A673 (cell line): ENCODE measurements around the gene NXT1. TPM values are rescaled to one million over a fixed set of nuclear protein-coding genes. Genes with fewer than 3 reads are reported as not detected.

Experiments
- BruUV-seq: library from RNA; stranded (reverse); fragments of 400-500 nt; replicated peaks from 2 replicates; lab custom pipeline; 2021; lab: Mats Ljungman, UMichigan
- CTCF ChIA-PET: fragments of 300-600 bp; sonication (Branson Sonifier 250); formaldehyde crosslinking; loops from one replicate; lab custom pipeline; 2022; ENCODE audit warnings: antibody characterized with exemption; lab: Charles Lee
- POLR2A ChIA-PET: fragments of 300-600 bp; sonication (Branson Sonifier 250); formaldehyde crosslinking; loops from one replicate; lab custom pipeline; 2022; ENCODE audit warnings: antibody characterized with exemption; ENCODE audit not compliant: low non-redundant PET; lab: Charles Lee
- DNase-seq: peaks from one replicate; pipeline ENCODE4 v3.0.0-alpha.2; 2015; ENCODE audit warnings: low spot score
- H3K27ac ChIP-seq: fragments of 200-600 bp; sonication (generic); 2 replicates; pipeline ENCODE4 v1.5.1; 2016; ENCODE audit warnings: mixed run types, low read depth, mild to moderate bottlenecking, mixed read lengths, antibody characterized with exemption, low read length; ENCODE audit not compliant: poor library complexity, severe bottlenecking
- H3K27me3 ChIP-seq: fragments of 200-600 bp; sonication (generic); replicated peaks from 2 replicates; pipeline ENCODE4 v1.6.1; 2017; ENCODE audit warnings: mixed run types, low read depth, mild to moderate bottlenecking, mixed read lengths, antibody characterized with exemption, low read length; ENCODE audit not compliant: insufficient read depth, poor library complexity
- H3K36me3 ChIP-seq: fragments of 200-600 bp; sonication (generic); 2 replicates; pipeline ENCODE4 v1.6.1; 2016; ENCODE audit warnings: mixed run types, mild to moderate bottlenecking, mixed read lengths, antibody characterized with exemption, low read length; ENCODE audit not compliant: insufficient read depth, poor library complexity, severe bottlenecking
- H3K4me1 ChIP-seq: fragments of 200-600 bp; sonication (generic); 2 replicates; pipeline ENCODE4 v1.6.1; 2017; ENCODE audit warnings: mixed run types, mild to moderate bottlenecking, mixed read lengths, antibody characterized with exemption, low read length; ENCODE audit not compliant: insufficient read depth, poor library complexity, severe bottlenecking
- H3K4me3 ChIP-seq: fragments of 200-600 bp; sonication (generic); 2 replicates; pipeline ENCODE4 v1.5.1; 2016; ENCODE audit warnings: low read depth, mixed run types, mild to moderate bottlenecking, mixed read lengths, low read length; ENCODE audit not compliant: poor library complexity, severe bottlenecking
- H3K9me3 ChIP-seq: fragments of 200-600 bp; sonication (generic); 2 replicates; pipeline ENCODE4 v1.6.1; 2016; ENCODE audit warnings: mixed run types, low read depth, mild to moderate bottlenecking, mixed read lengths, antibody characterized with exemption, low read length; ENCODE audit not compliant: poor library complexity, severe bottlenecking
- EZH2 ChIP-seq: fragments of 200-600 bp; sonication (generic); IDR thresholded peaks from 2 replicates; pipeline ENCODE4 v1.6.1; 2017; ENCODE audit warnings: borderline replicate concordance, low read depth, mild to moderate bottlenecking, mixed read lengths, antibody characterized with exemption, low read length; ENCODE audit not compliant: poor library complexity, severe bottlenecking
- intact Hi-C: fragments of 100-400 bp; cut with micrococcal nuclease; formaldehyde crosslinking; loops from one replicate; pipeline ENCODE4 v1.10.0; 2022; ENCODE audit not compliant: unreplicated experiment
- total RNA-seq: library from RNA; stranded (reverse); gene quantifications from 2 replicates; pipeline ENCODE4 v1.2.3, GENCODE V29; 2021
- TF ChIP-seq, protein P1 (sequence below): fragments of 300-800, 200-600 bp; sonication (generic); conservative IDR thresholded peaks from 2 replicates; pipeline ENCODE4 v1.5.1; 2017; ENCODE audit warnings: low read depth, mild to moderate bottlenecking, antibody characterized with exemption, low read length, moderate library complexity, mixed read lengths

NXT1 gene
- total RNA-seq, 1 experiment from 2014 or later = 34.4 TPM

DNA sequence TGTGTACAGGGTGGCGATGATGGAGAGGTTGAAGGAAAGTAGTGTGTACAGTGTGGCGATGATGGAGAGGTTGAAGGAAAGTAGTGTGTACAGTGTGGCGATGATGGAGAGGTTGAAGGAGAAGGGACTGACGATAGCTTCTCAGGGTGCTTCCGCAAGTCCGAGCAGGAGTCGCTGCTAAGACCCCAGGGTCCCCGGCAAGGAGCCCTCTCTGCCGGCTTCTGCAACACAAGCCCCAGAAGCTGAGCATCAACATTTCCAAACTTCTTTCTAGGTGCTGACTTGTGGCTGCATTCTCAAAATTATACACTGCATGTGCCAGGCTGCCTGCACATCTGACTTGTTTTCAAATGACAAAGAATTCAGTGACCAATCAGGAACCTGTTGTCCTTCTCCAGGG lies 47.8 kb upstream of the NXT1 start:
- H3K4me3 ChIP-seq = no peak overlapping the region
- no peak overlapping the region for H3K27ac ChIP-seq
- no peaks in the 10 kb centered on the region for H3K27me3 ChIP-seq
- no peaks in the 10 kb centered on the region for H3K4me1 ChIP-seq
- TF ChIP-seq, protein P1, sequence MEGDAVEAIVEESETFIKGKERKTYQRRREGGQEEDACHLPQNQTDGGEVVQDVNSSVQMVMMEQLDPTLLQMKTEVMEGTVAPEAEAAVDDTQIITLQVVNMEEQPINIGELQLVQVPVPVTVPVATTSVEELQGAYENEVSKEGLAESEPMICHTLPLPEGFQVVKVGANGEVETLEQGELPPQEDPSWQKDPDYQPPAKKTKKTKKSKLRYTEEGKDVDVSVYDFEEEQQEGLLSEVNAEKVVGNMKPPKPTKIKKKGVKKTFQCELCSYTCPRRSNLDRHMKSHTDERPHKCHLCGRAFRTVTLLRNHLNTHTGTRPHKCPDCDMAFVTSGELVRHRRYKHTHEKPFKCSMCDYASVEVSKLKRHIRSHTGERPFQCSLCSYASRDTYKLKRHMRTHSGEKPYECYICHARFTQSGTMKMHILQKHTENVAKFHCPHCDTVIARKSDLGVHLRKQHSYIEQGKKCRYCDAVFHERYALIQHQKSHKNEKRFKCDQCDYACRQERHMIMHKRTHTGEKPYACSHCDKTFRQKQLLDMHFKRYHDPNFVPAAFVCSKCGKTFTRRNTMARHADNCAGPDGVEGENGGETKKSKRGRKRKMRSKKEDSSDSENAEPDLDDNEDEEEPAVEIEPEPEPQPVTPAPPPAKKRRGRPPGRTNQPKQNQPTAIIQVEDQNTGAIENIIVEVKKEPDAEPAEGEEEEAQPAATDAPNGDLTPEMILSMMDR = no peak
- no peak for TF ChIP-seq EZH2
- intact Hi-C loops = no loop called here
- no TSS peak for BruUV-seq
- no peak for DNase-seq
- no peaks in the 10 kb centered on the region for H3K9me3 ChIP-seq
- POLR2A ChIA-PET = no interaction called here
- no peaks in the 10 kb centered on the region for H3K36me3 ChIP-seq
- CTCF ChIA-PET = no interaction called here

DNA sequence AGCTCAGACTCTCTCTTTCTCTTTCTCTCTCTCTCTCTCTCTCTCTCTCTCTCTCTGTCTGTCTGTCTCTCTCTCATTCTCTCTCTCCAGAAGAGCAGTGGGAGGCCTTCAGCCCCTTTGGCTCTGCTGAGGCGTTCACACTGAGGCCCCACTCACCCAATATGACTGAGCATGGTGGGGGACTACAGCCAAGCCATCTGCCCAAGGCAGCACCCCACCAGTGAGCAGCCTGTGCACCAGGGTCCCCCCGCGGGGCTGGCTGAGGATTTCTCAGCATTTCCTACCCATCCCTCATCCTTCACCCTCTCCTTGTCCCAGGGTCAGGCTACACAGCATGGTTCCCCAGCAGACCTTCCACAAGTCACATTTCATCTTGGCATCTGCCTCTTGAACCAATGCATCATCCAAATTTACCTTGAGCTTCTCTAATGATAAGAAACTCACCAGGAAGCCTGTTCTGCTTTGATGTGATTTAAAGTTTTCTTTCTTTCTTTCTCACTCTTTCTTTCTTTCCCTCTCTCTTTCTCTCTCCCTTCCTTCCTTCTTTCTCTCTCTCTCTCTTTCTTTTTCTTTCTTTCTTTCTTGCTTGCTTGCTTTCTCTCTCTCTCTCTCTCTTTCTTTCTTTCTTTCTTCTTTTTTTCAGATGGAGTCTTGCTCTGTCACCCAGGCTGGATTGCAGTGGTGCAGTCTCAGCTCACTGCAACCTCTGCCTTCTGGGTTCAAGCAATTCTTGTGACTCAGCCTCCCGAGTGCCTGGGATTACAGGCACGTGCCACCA lies 47.1 kb upstream of the NXT1 start:
- H3K9me3 ChIP-seq = no peaks in the 10 kb centered on the region
- BruUV-seq = no TSS peak
- no peaks in the 10 kb centered on the region for H3K36me3 ChIP-seq
- no peak overlapping the region for H3K4me3 ChIP-seq
- ChIA-PET CTCF (no interaction called here), POLR2A (no interaction called here)
- no peak for TF ChIP-seq EZH2
- TF ChIP-seq, protein P1 = no peak
- H3K4me1 ChIP-seq = no peaks in the 10 kb centered on the region
- H3K27ac ChIP-seq = no peak overlapping the region
- no peaks in the 10 kb centered on the region for H3K27me3 ChIP-seq
- intact Hi-C loops = no loop called here
- DNase-seq = no peak

DNA sequence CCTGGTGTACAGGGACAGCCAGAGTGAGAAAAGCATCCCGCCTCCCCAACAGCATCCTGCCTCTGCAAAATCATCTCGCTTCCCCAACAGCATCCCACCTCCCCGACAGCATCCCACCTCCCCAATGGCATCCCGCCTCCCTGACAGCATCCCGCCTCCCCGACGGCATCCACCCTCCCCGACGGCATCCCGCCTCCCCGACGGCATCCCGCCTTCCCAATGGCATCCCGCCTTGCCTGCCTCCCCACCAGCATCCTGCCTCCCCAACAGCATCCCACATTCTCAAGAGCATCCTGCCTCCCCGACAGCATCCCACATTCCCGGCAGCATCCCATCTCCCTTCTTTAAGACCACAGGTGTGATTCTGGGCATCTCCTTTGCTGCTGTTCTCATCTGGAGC lies 46.0 kb upstream of the NXT1 start:
- H3K4me1 ChIP-seq = no peaks in the 10 kb centered on the region
- H3K27ac ChIP-seq = no peak overlapping the region
- POLR2A ChIA-PET = no interaction called here
- no peaks in the 10 kb centered on the region for H3K27me3 ChIP-seq
- no peaks in the 10 kb centered on the region for H3K9me3 ChIP-seq
- no peak overlapping the region for H3K4me3 ChIP-seq
- BruUV-seq = no TSS peak
- no peak for DNase-seq
- H3K36me3 ChIP-seq = no peaks in the 10 kb centered on the region
- no peak for TF ChIP-seq EZH2
- TF ChIP-seq, protein P1 = no peak
- intact Hi-C loops = no loop called here
- CTCF ChIA-PET = no interaction called here
